ENCODE data around the gene ARHGAP27.

Gene ARHGAP27

DNA sequence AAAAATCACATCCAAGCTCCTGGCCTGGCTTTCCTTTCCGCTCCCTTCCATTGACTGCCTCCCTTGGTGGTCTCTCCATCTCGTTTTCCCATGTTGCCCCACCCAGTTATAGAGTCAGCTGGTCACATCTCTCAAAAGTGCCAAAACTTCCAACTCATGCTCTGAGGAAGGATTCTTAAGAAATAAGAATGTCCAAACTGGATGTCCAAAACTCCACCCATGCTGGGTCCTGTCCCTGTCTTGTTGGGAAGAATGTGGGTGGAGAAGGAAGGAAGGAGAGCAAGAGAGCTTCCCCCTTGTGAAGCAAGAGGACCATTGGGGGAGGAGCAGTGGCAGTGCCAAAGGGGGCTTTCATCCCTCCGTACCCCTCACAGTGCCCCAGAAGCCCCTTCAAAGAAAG is 71.2 kb downstream of the ARHGAP27 start:
- no peak overlapping the region for H3K4me3 ChIP-seq (ENCODE audit: low read length)
- TF ChIP-seq, protein P1, sequence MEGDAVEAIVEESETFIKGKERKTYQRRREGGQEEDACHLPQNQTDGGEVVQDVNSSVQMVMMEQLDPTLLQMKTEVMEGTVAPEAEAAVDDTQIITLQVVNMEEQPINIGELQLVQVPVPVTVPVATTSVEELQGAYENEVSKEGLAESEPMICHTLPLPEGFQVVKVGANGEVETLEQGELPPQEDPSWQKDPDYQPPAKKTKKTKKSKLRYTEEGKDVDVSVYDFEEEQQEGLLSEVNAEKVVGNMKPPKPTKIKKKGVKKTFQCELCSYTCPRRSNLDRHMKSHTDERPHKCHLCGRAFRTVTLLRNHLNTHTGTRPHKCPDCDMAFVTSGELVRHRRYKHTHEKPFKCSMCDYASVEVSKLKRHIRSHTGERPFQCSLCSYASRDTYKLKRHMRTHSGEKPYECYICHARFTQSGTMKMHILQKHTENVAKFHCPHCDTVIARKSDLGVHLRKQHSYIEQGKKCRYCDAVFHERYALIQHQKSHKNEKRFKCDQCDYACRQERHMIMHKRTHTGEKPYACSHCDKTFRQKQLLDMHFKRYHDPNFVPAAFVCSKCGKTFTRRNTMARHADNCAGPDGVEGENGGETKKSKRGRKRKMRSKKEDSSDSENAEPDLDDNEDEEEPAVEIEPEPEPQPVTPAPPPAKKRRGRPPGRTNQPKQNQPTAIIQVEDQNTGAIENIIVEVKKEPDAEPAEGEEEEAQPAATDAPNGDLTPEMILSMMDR (conservative IDR thresholded peaks at IDR 0.05; ENCODE audit: low read length): no peak

DNA sequence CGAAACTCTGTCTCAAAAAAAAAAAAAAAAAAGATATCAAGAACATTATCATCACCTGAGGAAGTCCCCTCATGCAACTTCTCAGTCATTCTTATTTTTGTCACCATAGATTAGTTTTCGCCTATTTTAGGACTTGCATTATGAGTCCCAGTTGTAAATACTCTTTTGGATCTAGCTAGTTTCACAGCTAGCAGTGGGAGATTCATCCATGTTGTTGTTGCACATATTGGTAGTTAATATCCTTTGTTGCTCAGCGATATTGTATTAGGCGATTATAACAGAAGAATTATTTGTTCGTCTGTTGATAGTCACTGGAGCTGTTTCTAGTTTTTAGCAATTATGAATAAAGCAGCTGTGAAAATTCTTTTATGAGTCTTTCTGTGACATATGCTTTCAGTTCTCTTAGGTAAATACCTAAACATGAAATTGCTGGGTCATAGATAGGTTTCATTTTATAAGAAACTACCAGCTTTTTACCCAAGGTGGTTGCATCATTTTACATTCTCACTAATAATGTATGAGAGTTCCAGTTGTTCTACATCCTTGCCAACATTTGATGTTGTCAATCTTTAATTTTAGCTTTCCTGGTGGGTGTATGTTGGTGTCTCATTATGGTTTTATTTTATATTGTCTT is 75.2 kb downstream of the ARHGAP27 start:
- DNase-seq (ENCODE audit: low read depth): no peak
- TF ChIP-seq, protein P1 (conservative IDR thresholded peaks at IDR 0.05; ENCODE audit: low read length): no peak
- no peak overlapping the region for H3K4me3 ChIP-seq (ENCODE audit: low read length)

More for the DNA sequence above, 71.2 kb downstream of the ARHGAP27 start:
- no peak for DNase-seq (ENCODE audit: low read depth)

DNA sequence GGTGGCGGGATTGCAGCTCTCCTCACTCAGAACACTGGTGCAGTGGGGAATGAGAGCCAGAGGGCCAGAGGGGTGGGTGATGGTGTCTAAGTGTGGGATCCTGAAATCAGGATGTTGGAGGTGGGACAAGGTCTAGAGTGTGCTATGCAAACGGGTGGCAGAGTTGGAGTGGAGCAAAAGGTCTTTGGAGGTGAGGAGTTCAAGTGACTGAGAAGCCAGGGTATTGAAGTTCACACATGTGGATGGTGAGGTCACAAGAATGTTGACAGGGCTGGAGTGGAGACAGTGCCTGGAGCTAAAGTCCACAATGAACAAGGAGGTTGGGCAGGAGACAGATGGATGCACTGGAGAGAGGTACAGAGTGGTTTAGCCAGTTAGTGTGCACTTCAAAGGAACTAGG is 77.6 kb downstream of the ARHGAP27 start:
- TF ChIP-seq, protein P1 (conservative IDR thresholded peaks at IDR 0.05; ENCODE audit: low read length): no peak
- no peak overlapping the region for H3K4me3 ChIP-seq (ENCODE audit: low read length)
- no peak for DNase-seq (ENCODE audit: low read depth)

DNA sequence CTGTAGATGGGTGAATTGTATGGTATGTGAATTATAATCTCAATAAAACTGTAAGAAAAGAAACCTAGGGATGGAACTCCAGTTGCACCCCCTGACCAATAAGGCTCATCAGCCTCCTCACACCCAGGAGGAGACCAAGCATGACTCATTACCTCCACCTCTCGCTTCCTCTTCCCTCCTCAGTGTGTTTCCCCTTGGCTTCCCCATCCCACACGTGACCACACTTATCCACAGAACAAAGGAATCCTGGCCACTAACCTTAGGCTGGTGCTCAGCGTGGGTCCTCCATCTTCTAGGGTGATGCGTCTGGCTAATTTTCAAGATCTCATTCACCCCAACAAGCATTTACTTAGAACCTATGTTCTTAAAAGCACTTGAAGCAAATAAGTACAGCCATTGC is 79.6 kb downstream of the ARHGAP27 start:
- DNase-seq (ENCODE audit: low read depth): no peak
- TF ChIP-seq, protein P1 (conservative IDR thresholded peaks at IDR 0.05; ENCODE audit: low read length): no peak
- H3K4me3 ChIP-seq (ENCODE audit: low read length): no peak overlapping the region

DNA sequence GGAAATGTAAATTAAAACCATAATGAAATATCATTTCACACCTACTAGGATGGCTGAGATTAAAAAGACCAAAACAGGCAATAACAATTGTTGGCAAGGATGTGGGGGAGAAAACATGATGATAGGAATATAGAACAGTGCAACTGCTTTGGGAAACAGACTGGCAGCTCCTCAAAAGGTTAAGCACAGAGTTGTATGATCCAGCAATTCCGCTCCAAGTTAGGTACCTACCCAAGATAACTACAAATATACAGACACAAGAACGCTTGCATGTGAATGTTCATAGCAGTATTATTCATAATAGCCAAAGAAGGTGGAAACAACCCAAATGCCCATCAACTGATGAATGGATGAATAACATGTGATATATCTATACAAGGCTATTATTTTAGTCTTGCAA is 80.8 kb downstream of the ARHGAP27 start:
- no peak for DNase-seq (ENCODE audit: low read depth)
- TF ChIP-seq, protein P1 (conservative IDR thresholded peaks at IDR 0.05; ENCODE audit: low read length): no peak

DNA sequence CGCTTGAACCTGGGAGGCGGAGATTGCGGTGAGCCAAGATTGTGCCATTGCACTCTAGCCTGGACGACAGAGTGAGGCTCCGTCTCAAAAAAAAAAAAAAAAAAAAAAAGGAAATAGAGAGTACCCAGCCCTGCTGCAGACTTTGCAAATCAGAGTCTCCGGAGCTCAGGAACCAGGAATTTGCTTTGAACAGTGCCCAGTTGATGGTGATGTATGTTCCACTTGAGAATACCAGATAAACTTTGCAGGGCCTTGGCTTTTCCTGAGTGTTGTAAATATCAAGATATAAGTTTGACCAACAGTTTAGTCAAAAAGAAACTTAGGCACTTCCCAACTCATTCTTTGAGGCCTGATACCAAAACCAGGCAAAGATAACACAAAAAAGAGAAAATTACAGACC is 85.2 kb downstream of the ARHGAP27 start:
- no peak overlapping the region for H3K4me3 ChIP-seq (ENCODE audit: low read length)
- DNase-seq (ENCODE audit: low read depth): no peak
- TF ChIP-seq, protein P1 (conservative IDR thresholded peaks at IDR 0.05; ENCODE audit: low read length): no peak

More for the DNA sequence above, 80.8 kb downstream of the ARHGAP27 start:
- H3K4me3 ChIP-seq (ENCODE audit: low read length): no peak overlapping the region

DNA sequence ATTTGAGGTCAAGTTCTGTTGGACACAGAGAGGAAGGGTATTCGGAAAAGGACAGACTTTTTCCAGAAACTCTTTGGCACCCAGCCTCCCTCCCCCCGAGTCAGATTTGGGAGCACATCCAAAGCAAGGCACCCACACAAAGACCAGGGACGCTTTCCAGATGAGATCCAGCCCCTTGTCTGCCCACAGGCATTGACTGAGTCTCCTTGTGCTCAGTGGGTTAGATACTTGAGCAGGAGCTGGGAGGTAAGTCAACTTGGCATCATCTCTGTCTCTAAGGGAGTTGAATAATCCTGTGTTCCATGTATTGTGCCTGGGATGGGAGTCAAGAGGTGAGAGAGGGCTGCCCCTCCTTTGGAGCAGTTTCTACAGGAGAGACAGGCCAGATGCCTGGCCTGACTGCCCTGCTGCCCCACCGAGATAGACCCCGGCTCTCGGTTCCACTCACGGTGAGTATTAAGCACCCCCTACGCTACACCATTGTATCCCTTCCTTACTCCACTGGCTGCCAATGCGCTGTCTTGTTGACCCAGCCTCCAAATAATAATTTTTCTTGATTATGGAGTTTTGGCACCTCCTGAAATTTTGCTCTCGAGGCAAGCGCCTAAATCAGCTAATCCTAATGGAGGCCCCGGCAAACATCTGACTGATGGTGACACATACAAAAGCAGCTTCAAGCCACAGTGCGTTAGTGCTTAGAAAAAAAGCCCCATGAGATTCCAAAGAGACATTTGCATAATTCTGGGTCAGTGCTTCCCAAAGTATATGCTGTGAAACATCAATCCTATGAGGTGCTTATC is 86.3 kb downstream of the ARHGAP27 start:
- no peak for DNase-seq (ENCODE audit: low read depth)
- H3K4me3 ChIP-seq (ENCODE audit: low read length): no peak overlapping the region
- TF ChIP-seq, protein P1 (conservative IDR thresholded peaks at IDR 0.05; ENCODE audit: low read length): no peak
